ENCODE data around the gene CCDC50. TPM values are rescaled to one million over a fixed set of nuclear protein-coding genes. Genes with fewer than 3 reads are reported as not detected.

The CCDC50 gene
- total RNA-seq, 1 donor from 2014 or later = 178 TPM

GRCh38 chr3:191412759-191413158 is 83.6 kb downstream of the CCDC50 start:
- Histone ChIP-seq H3K36me3 (ENCODE audit: control insufficient read depth, insufficient read depth, low read length) (no peaks in the 10 kb centered on the region), H3K4me3 (ENCODE audit: low read depth, low read length) (no peak overlapping the region), H3K27me3 (ENCODE audit: control insufficient read depth, insufficient read depth, low read length) (no peaks in the 10 kb centered on the region)
- no peak for TF ChIP-seq CTCF (IDR thresholded peaks at IDR 0.05; ENCODE audit: insufficient read depth, low read length, poor library complexity, severe bottlenecking)
- DNase-seq (ENCODE audit: low read depth) = peak; percentile 64

GRCh38 chr3:191414286-191414685 is 85.1 kb downstream of the CCDC50 start:
- no peak for DNase-seq (ENCODE audit: low read depth)
- no peak overlapping the region for H3K4me3 ChIP-seq (ENCODE audit: low read depth, low read length)
- no peaks in the 10 kb centered on the region for H3K27me3 ChIP-seq (ENCODE audit: control insufficient read depth, insufficient read depth, low read length)
- no peak for TF ChIP-seq CTCF (IDR thresholded peaks at IDR 0.05; ENCODE audit: insufficient read depth, low read length, poor library complexity, severe bottlenecking)
- no peaks in the 10 kb centered on the region for H3K36me3 ChIP-seq (ENCODE audit: control insufficient read depth, insufficient read depth, low read length)

- no peak for TF ChIP-seq CTCF (IDR thresholded peaks at IDR 0.05; ENCODE audit: insufficient read depth, low read length, poor library complexity, severe bottlenecking)
- no peak for DNase-seq (ENCODE audit: low read depth)
- H3K4me3 ChIP-seq (ENCODE audit: low read depth, low read length) = no peak overlapping the region
- no peaks in the 10 kb centered on the region for H3K27me3 ChIP-seq (ENCODE audit: control insufficient read depth, insufficient read depth, low read length)
- no peaks in the 10 kb centered on the region for H3K36me3 ChIP-seq (ENCODE audit: control insufficient read depth, insufficient read depth, low read length)
Measured at GRCh38 chr3:191414732-191415131, 85.5 kb downstream of the CCDC50 start.

- Histone ChIP-seq H3K27me3 (ENCODE audit: control insufficient read depth, insufficient read depth, low read length) (no peaks in the 10 kb centered on the region), H3K36me3 (ENCODE audit: control insufficient read depth, insufficient read depth, low read length) (no peaks in the 10 kb centered on the region), H3K4me3 (ENCODE audit: low read depth, low read length) (no peak overlapping the region)
- DNase-seq (ENCODE audit: low read depth) = no peak
- TF ChIP-seq CTCF (IDR thresholded peaks at IDR 0.05; ENCODE audit: insufficient read depth, low read length, poor library complexity, severe bottlenecking) = no peak
Measured at GRCh38 chr3:191415566-191415965, 86.4 kb downstream of the CCDC50 start.

- no peak for DNase-seq (ENCODE audit: low read depth)
- no peak for TF ChIP-seq CTCF (IDR thresholded peaks at IDR 0.05; ENCODE audit: insufficient read depth, low read length, poor library complexity, severe bottlenecking)
- no peaks in the 10 kb centered on the region for H3K36me3 ChIP-seq (ENCODE audit: control insufficient read depth, insufficient read depth, low read length)
Measured at GRCh38 chr3:191417457-191417729, 88.2 kb downstream of the CCDC50 start.

GRCh38 chr3:191420771-191421170 is 91.6 kb downstream of the CCDC50 start:
- Histone ChIP-seq H3K27me3 (ENCODE audit: control insufficient read depth, insufficient read depth, low read length) (no peaks in the 10 kb centered on the region), H3K36me3 (ENCODE audit: control insufficient read depth, insufficient read depth, low read length) (no peaks in the 10 kb centered on the region), H3K4me3 (ENCODE audit: low read depth, low read length) (no peak overlapping the region)
- TF ChIP-seq CTCF (IDR thresholded peaks at IDR 0.05; ENCODE audit: insufficient read depth, low read length, poor library complexity, severe bottlenecking) = no peak
- no peak for DNase-seq (ENCODE audit: low read depth)

More at GRCh38 chr3:191417457-191417729, 88.2 kb downstream of the CCDC50 start:
- H3K27me3 ChIP-seq (ENCODE audit: control insufficient read depth, insufficient read depth, low read length) = no peaks in the 10 kb centered on the region
- no peak overlapping the region for H3K4me3 ChIP-seq (ENCODE audit: low read depth, low read length)
